GM18505 (cell line): Measurements from ENCODE around the gene TAS2R8.

Experiments used
- ATAC-seq: cut with Tn5 transposase; IDR thresholded peaks from one replicate; pipeline ENCODE4 v1.9.1; 2021; ENCODE audit not compliant: unreplicated experiment
- POLR2A ChIP-seq: IDR thresholded peaks from 4 replicates; pipeline ENCODE4 v1.6.1; 2011; ENCODE audit warnings: borderline replicate concordance; ENCODE audit not compliant: insufficient read depth, insufficient read length; ENCODE audit errors: extremely low read depth

Gene TAS2R8

DNA sequence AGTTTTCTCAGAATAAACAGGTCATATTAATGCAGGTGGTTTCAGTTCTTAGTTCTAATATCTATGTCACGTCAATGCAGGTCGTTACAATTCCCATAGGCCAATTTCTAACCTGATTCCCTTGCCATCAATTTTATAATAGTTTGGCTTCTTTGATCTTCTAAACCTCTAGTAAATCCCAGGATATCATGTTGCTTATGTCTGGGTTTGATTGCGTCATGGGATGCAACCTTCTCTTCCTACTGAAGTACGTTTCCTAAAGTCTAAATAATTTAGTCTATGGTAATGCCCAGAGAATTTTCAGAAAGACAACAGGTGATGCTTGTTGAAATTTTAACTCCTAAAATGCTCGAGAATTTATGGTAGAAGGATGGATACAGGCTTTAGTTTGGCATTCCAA lies 23.8 kb downstream of the TAS2R8 start:
- no peak for TF ChIP-seq POLR2A
- ATAC-seq = no peak

DNA sequence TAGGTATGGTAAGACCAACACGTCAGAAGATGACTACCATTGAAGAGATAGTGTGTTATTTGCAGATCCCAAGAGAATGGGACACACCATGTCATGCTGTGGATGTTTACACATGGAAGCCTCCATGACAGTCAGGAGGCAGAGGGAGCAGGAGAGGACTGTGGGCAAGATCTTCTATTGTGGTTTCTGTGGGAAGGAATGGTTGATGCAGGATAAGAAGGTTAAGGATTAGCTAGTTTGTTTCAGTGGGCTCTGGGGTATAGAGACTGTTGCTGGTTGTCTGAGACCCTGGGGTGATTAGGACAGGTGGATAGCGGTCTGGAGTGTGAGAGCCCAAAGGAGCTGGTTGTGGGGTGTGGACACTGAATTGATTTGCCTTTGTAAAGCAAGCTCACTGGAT lies 28.0 kb downstream of the TAS2R8 start:
- ATAC-seq = no peak
- TF ChIP-seq POLR2A = no peak

DNA sequence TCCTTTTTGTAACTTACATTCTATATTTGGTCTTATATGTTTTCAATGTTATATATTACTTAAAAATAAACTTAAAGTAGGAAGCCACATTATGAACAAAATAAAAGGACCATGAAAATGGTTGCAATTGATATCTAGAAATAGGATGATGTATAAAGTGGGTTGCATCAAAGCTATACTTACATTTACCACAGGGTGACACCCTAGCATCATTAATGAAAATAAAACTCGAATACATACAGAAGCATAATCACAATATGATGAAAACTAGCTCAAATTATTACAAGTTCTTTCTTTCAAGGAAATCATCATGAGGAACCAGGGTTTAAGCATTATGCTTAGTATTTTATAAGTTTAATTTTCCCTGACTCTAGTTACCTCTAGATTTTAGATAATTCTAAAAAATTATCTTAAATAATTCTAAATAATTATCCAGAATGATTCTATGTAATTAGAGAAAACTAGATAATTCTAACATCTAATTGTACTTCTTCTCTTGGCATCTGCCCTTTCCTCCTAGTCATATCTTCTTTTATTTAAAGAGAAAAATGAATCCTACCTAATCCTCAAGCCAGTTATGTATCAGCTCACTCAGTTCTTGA lies 35.9 kb downstream of the TAS2R8 start:
- no peak for ATAC-seq
- no peak for TF ChIP-seq POLR2A

DNA sequence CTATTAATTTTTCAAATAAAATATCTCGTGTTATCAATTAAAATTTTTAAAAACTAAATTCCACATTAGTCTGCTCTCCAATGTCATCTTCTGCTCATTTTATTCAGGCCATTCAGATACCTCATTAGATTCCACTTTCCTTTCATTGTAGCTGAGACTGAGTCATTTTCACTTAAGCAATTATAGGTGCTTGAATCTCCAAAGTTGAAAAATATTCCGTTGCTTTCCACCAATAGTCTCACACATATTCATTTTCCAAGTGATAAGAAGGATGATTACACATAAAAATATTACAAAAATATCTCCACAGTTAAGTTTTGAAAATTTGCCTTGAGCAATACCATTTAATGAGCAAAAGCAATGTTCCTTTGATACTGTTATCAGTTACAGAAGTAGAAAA lies 47.4 kb downstream of the TAS2R8 start:
- ATAC-seq = no peak

DNA sequence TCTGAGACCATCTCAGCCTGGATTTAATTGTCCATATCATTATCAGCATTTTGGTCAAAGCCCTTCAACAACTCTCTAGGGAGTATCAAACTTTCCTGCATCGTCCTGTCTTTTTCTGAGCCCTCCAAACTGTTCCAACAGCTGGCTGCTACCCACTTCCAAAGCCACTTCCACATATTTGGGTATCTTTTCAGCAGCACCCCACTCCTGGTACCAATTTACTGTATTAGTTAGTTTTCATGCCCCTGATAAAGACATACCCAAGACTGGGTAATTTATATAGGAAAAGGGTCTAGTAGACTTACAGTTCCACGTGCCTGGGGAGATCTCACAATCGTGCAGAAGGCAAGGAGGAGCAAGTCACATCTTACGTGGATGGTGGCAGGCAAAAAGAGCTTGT lies 50.9 kb downstream of the TAS2R8 start:
- ATAC-seq = no peak
- TF ChIP-seq POLR2A = no peak

More for the DNA sequence above, 47.4 kb downstream of the TAS2R8 start:
- TF ChIP-seq POLR2A = no peak
